GM19397 (cell line): ENCODE results near the gene COIL.
A peak's percentile ranks its signal among the peaks of the same experiment; 100 is the strongest.
"Not testable (repeated sequence)": the region's sequence is repeated elsewhere in the genome, so short reads cannot be mapped to it uniquely, and the experiment has no call there.

Experiments used
- ATAC-seq: cut with Tn5 transposase; IDR thresholded peaks from one replicate; pipeline ENCODE4 v1.9.1; 2021; ENCODE audit warnings: mild to moderate bottlenecking, moderate library complexity; ENCODE audit not compliant: unreplicated experiment

COIL gene

GRCh38 chr17:56978441-56979090, 17.7 kb upstream of the COIL start:
- ATAC-seq, result no peak

- ATAC-seq, result peak; percentile 66
These were observed 17.0 kb upstream of the COIL start, which contains the start of gene SCPEP1 for GRCh38 chr17:56977673-56978395. TSS of gene SCPEP1 (plus strand) at chr17:56978131. CDS start at chr17:56978160, 29 bp downstream.

- ATAC-seq, result no peak
These were observed 16.2 kb upstream of the COIL start for GRCh38 chr17:56976941-56977608.

GRCh38 chr17:56975656-56976055, 14.8 kb upstream of the COIL start:
- no peak for ATAC-seq

GRCh38 chr17:56974055-56974454, 13.2 kb upstream of the COIL start:
- ATAC-seq, result no peak

- no peak for ATAC-seq
These were observed 12.7 kb upstream of the COIL start for GRCh38 chr17:56973520-56973919.

- no peak for ATAC-seq
These were observed 11.4 kb upstream of the COIL start for GRCh38 chr17:56972111-56972730.

GRCh38 chr17:56970974-56971373, 10.1 kb upstream of the COIL start:
- ATAC-seq, result no peak

- ATAC-seq, result no peak
These were observed 5.5 kb upstream of the COIL start for GRCh38 chr17:56966338-56966737.

- not testable (repeated sequence) for ATAC-seq
These were observed 4.8 kb upstream of the COIL start for GRCh38 chr17:56965681-56966080.

GRCh38 chr17:56965241-56965640, 4.4 kb upstream of the COIL start:
- ATAC-seq, result not testable (repeated sequence)

GRCh38 chr17:56956992-56957391, 3.9 kb downstream of the COIL start:
- ATAC-seq, result no peak

- ATAC-seq, result no peak
These were observed 11.3 kb downstream of the COIL start for GRCh38 chr17:56949595-56949994.

GRCh38 chr17:56948491-56948890, 12.4 kb downstream of the COIL start:
- no peak for ATAC-seq

- no peak for ATAC-seq
These were observed 13.1 kb downstream of the COIL start for GRCh38 chr17:56947741-56948140.

- no peak for ATAC-seq
These were observed 14.8 kb downstream of the COIL start for GRCh38 chr17:56945938-56946505.

GRCh38 chr17:56943505-56944125, 17.2 kb downstream of the COIL start:
- ATAC-seq, result no peak

- no peak for ATAC-seq
These were observed 20.9 kb downstream of the COIL start for GRCh38 chr17:56939869-56940484.

- not testable (repeated sequence) for ATAC-seq
These were observed 22.6 kb downstream of the COIL start for GRCh38 chr17:56938206-56938605.

GRCh38 chr17:56937687-56938086, 23.2 kb downstream of the COIL start:
- ATAC-seq, result no peak
